ENCODE data around the gene OGFOD1. TPM values are rescaled to one million over a fixed set of nuclear protein-coding genes. Genes with fewer than 3 reads are reported as not detected.

Gene OGFOD1
- total RNA-seq, 1 donor from 2014 or later, result 44.9 TPM

DNA sequence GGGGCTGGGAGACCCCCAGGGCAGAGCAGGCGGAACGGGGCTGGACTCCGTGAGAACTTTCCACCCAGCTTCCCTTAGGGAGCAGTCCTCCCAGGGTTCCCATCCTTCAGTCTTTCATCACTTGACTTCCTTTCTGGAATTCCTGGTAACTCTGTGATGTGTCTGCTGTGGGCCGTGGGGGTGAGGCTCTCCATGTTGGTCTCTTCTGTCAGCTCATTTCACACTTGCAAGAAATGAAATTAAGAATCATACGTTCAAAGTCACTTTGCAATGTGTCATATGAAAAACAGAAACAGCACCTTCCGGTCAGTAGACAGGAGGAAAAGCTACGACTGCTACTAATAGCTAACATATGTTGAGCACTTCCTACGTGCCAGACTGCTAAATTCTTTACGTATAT, 73.9 kb downstream of the OGFOD1 start:
- no peak for DNase-seq (ENCODE audit: low spot score)

Other genes starting within 250 kb of the OGFOD1 start
- gene AMFR, start 26.0 kb upstream of the OGFOD1 start, total RNA-seq, result 113 TPM
- 71.1 TPM for gene NUDT21, start 222 bp upstream of the OGFOD1 start, total RNA-seq
- gene BBS2, start 68.5 kb downstream of the OGFOD1 start, total RNA-seq, result 24.9 TPM
- not detected for gene MT4, start 113.5 kb downstream of the OGFOD1 start, total RNA-seq
- not detected for gene MT3, start 138.0 kb downstream of the OGFOD1 start, total RNA-seq
- gene MT2A, start 157.0 kb downstream of the OGFOD1 start, total RNA-seq, result 2,392 TPM
- 410 TPM for gene MT1E, start 174.2 kb downstream of the OGFOD1 start, total RNA-seq
- gene MT1M, start 181.1 kb downstream of the OGFOD1 start, total RNA-seq, result 367 TPM
- gene MT1A, start 187.1 kb downstream of the OGFOD1 start, total RNA-seq, result 769 TPM
- gene MT1B, start 200.3 kb downstream of the OGFOD1 start, total RNA-seq, result not detected
- gene MT1F, start 206.4 kb downstream of the OGFOD1 start, total RNA-seq, result 11.8 TPM
- 41.5 TPM for gene MT1G, start 216.5 kb downstream of the OGFOD1 start, total RNA-seq
- gene MT1H, start 218.3 kb downstream of the OGFOD1 start, total RNA-seq, result 0.58 TPM
- gene MT1X, start 230.9 kb downstream of the OGFOD1 start, total RNA-seq, result 971 TPM

Data from mesenteric fat pad (tissue), 1 donor.